GM19468 (cell line): Measurements from ENCODE around the gene LENG8.
"Not testable (repeated sequence)": the region's sequence is repeated elsewhere in the genome, so short reads cannot be mapped to it uniquely, and the experiment has no call there.

Experiments used
- ATAC-seq: cut with Tn5 transposase; IDR thresholded peaks from one replicate; pipeline ENCODE4 v1.9.1; 2021; ENCODE audit warnings: mild to moderate bottlenecking, moderate library complexity, moderate number of reproducible peaks; ENCODE audit not compliant: unreplicated experiment; ENCODE audit errors: extremely low read depth

The LENG8 gene

GRCh38 chr19:54507038-54507717 is 58.2 kb downstream of the LENG8 start:
- ATAC-seq: not testable (repeated sequence)

GRCh38 chr19:54507824-54508223 is 58.8 kb downstream of the LENG8 start:
- ATAC-seq: no peak

GRCh38 chr19:54508487-54508886 is 59.5 kb downstream of the LENG8 start:
- not testable (repeated sequence) for ATAC-seq

GRCh38 chr19:54509200-54509940 is 60.4 kb downstream of the LENG8 start:
- not testable (repeated sequence) for ATAC-seq
